Skeletal muscle tissue (tissue), 4 donors: ENCODE data around the gene DNALI1. TPM values are rescaled to one million over a fixed set of nuclear protein-coding genes. Genes with fewer than 3 reads are reported as not detected.
"Not testable (repeated sequence)": the region's sequence is repeated elsewhere in the genome, so short reads cannot be mapped to it uniquely, and the experiment has no call there.

ENCODE experiments used
- H3K27ac ChIP-seq: one replicate; pipeline ENCODE4 v1.7.0; 2013; ENCODE audit warnings: mild to moderate bottlenecking, low read depth, low read length, inconsistent platforms
- H3K27me3 ChIP-seq, 3 donors: one replicate each; pipeline ENCODE4 v1.7.0; 2013; ENCODE audit warnings: low read length in 3 of 3; ENCODE audit not compliant: control insufficient read depth in 3 of 3, insufficient read depth in 3 of 3
- H3K36me3 ChIP-seq, 3 donors: one replicate each; pipeline ENCODE4 v1.7.0; 2013; ENCODE audit warnings: low read length in 3 of 3; ENCODE audit not compliant: control insufficient read depth in 3 of 3, insufficient read depth in 3 of 3
- H3K4me1 ChIP-seq, 3 donors: one replicate each; pipeline ENCODE4 v1.7.0; 2013; ENCODE audit warnings: low read length in 3 of 3, mild to moderate bottlenecking in 3 of 3; ENCODE audit not compliant: control insufficient read depth in 3 of 3, insufficient read depth in 3 of 3
- H3K4me3 ChIP-seq, 3 donors: one replicate each; pipeline ENCODE4 v1.7.0; 2013; ENCODE audit warnings: low read length in 3 of 3
- H3K9ac ChIP-seq, 3 donors: one replicate each; pipeline ENCODE4 v1.7.0; 2013; ENCODE audit warnings: low read length in 3 of 3, mild to moderate bottlenecking in 3 of 3, moderate library complexity in 2 of 3, low read depth in 1 of 3
- H3K9me3 ChIP-seq, 3 donors: one replicate each; pipeline ENCODE4 v1.7.0; 2013; ENCODE audit warnings: low read length in 3 of 3; ENCODE audit not compliant: control insufficient read depth in 3 of 3
- total RNA-seq: library from RNA; depleted of rRNA; stranded (reverse); fragments of >200 nt; gene quantifications from one replicate; pipeline ENCODE4 v1.2.3, GENCODE V29; 2014
- donor health status: Osteomylitis.

The DNALI1 gene
- total RNA-seq, 1 donor from 2014 or later: 1.0 TPM

DNA sequence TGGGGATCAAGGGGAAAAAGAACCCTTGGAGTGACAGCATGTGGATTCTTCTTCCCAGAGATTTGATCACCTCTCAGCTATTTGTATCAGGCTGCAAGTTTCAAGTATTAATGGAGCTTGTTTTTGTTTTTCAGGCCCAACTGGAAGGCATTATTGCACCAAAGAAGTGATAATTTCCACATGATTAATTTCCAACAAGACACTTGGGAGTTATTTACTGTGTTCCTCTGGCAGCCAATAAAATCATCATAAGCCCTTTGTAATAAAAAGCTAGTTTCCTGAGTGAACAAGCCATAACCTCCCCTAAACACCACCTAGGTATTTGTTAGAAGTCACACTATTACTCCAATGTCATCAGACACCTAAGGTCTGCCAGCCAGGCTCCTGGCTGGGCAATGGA, 8.2 kb downstream of the DNALI1 start:
- Histone ChIP-seq H3K27ac (no peak overlapping the region), H3K27me3 (no peaks in the 10 kb centered on the region), H3K9me3 (no peaks in the 10 kb centered on the region), H3K4me1 (no peaks in the 10 kb centered on the region), H3K36me3 (peaks cover 33 to 56% (median 52%) of the 10 kb centered on the region in 3 donors), H3K9ac (no peak overlapping the region), H3K4me3 (no peak overlapping the region)

DNA sequence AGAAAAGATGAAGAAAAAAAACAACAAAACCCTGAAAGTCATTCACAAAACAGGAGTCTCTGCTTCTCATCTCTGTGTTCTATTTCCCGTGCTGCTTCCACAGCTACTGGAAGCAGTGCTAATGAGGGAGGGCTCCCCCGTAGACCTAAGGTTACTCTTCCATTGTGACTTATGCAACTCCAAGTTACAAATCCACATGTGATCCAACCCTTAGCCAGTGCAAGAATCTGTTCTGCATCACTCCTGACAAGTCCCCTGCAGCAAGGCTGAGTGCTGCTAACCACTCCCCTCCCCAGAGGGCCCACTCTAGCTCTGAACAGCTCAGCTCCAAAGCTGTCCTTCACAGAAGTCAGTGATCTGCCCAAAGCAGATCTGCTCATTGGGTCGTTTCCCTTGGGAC, 10.3 kb downstream of the DNALI1 start:
- no peaks in the 10 kb centered on the region for H3K27me3 ChIP-seq
- peaks cover 44 to 68% (median 65%) of the 10 kb centered on the region in 3 donors for H3K36me3 ChIP-seq
- H3K4me3 ChIP-seq: no peak overlapping the region
- H3K9me3 ChIP-seq: no peaks in the 10 kb centered on the region
- H3K9ac ChIP-seq: no peak overlapping the region
- no peak overlapping the region for H3K27ac ChIP-seq
- no peaks in the 10 kb centered on the region for H3K4me1 ChIP-seq

DNA sequence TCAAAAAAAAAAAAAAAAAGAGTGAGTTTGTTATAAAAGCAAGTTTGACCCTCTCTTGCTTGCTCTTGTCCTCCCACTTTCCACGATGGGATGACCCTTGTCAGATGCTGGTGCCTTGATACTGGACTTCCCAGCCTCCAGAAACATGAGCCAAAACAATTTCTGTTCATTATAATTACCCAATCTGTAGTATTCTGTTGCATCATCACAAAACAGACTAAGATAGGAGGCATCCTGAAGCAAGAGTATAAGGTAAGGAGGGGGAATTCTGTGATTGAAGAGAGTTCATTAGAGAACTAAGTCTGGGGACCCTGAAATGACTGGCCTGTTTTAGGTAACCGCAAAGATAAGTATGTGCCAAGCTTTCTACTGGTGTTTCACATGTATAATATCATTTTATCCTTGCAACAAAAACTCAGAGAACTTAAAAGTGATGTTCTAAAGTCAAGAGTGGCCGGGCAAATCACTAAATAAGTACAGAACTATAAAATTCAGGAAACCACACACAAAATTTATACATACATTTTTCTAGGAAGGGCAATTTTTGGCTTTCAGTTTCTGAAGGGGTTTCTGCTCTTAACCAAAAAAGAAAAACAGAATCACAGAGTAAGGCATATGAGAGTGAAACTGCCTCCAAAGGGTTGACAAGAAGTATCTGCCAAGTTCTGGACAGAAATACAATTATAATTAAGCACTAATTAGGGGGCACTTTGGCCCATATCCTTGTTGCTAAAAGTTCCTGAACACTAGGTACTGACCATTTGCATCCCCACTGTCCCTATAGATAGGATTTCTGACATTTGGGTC, 14.0 kb downstream of the DNALI1 start:
- Histone ChIP-seq H3K9me3 (no peaks in the 10 kb centered on the region), H3K27me3 (no peaks in the 10 kb centered on the region), H3K27ac (no peak overlapping the region), H3K9ac (no peak overlapping the region), H3K4me1 (no peaks in the 10 kb centered on the region), H3K36me3 (peaks cover 74 to 88% (median 88%) of the 10 kb centered on the region in 3 donors), H3K4me3 (no peak overlapping the region)

DNA sequence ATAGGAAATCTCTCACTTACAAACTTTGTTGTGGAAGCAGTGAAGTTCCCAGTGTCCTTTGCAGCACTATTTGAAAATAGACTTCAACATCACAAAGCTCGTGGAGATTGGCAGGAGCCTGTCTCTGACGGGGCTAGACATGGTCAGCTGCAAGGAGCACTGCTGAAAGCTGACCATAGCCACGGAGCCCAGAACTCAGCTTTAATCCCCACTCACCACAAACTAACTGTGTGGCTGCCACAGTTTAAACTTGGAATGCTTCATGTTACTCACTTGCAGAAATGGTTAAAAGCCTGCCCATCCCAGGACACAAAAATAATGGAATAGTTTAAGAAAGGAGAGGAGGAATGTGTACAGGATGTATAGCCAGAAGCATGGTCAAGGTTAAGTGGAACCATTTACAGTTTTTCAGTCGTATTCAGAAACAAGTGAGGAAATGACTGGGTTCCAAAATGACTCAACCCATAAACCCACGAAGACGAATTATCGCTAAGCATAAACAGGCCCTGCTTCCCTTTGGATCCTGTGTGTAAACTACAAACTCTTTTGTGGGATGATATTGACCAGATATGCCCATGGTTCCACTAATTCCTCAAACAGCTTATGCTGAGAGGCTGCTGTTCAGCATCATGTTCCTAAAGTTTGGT, 18.2 kb downstream of the DNALI1 start:
- H3K9ac ChIP-seq: no peak overlapping the region
- H3K4me3 ChIP-seq: no peak overlapping the region
- H3K4me1 ChIP-seq: no peaks in the 10 kb centered on the region
- peaks cover 49 to 71% (median 68%) of the 10 kb centered on the region in 3 donors for H3K36me3 ChIP-seq
- no peaks in the 10 kb centered on the region for H3K9me3 ChIP-seq
- no peaks in the 10 kb centered on the region for H3K27me3 ChIP-seq
- no peak overlapping the region for H3K27ac ChIP-seq

DNA sequence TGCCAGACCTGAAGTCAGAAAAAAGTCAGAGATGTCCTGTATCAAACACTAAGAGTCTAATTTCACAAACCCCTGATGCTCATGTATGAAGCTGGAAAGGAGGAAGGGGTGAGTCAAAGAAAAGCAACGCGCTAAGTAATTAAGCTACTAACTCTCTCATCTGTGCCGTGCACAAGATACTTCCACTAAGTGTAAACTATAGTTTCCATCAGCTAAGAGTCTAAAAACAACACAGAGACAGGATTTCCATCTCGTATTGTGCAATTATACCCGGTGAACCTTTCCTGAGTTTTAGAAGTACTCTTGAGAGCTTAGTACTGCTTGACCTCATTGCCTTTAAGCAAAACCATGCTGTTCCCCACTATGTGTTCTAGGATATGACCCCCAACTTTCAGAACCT, 19.0 kb downstream of the DNALI1 start:
- Histone ChIP-seq H3K36me3 (peaks cover 49 to 72% (median 68%) of the 10 kb centered on the region in 3 donors), H3K27ac (no peak overlapping the region), H3K9ac (no peak overlapping the region), H3K4me3 (no peak overlapping the region), H3K4me1 (no peaks in the 10 kb centered on the region), H3K9me3 (no peaks in the 10 kb centered on the region), H3K27me3 (no peaks in the 10 kb centered on the region)

- peaks cover 35 to 53% (median 51%) of the 10 kb centered on the region in 3 donors for H3K36me3 ChIP-seq
Observed at GRCh38 chr1:37584544-37584943, 27.8 kb downstream of the DNALI1 start.

DNA sequence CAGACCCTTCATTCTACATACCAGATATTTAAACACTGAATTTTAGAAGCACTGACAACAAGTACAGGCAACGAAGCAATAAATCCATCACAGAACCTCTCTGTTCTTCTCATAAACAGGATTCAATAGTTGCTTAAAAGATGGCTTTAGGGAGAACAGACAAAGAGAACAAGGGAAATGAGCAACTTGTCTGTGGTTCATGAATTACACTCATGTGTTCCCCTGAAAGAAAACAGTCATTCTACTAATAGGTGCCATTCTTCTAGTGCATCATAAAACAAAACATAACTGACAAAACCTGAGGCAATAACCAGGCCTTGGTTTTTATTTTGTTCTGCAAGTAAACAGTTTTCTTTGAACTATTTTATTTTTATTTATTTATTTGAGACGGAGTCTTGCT, 32.2 kb downstream of the DNALI1 start:
- peaks cover 24 to 60% (median 52%) of the 10 kb centered on the region in 3 donors for H3K36me3 ChIP-seq
- no peak overlapping the region for H3K9ac ChIP-seq
- H3K4me3 ChIP-seq: no peak overlapping the region
- no peaks in the 10 kb centered on the region for H3K27me3 ChIP-seq
- no peaks in the 10 kb centered on the region for H3K9me3 ChIP-seq
- peaks cover 0 to 9% (median 0%) of the 10 kb centered on the region in 3 donors for H3K4me1 ChIP-seq
- no peak overlapping the region for H3K27ac ChIP-seq

More at GRCh38 chr1:37584544-37584943, 27.8 kb downstream of the DNALI1 start:
- not testable (repeated sequence) for H3K27ac ChIP-seq, H3K27me3 ChIP-seq, H3K9me3 ChIP-seq, H3K4me1 ChIP-seq, H3K9ac ChIP-seq, H3K4me3 ChIP-seq

GRCh38 chr1:37593726-37594125, 37.0 kb downstream of the DNALI1 start:
- Histone ChIP-seq H3K9me3 (no peaks in the 10 kb centered on the region), H3K36me3 (peaks cover 12 to 40% (median 36%) of the 10 kb centered on the region in 3 donors), H3K4me3 (no peak overlapping the region), H3K9ac (no peak overlapping the region), H3K4me1 (peaks cover 15 to 32% (median 15%) of the 10 kb centered on the region in 3 donors), H3K27me3 (no peaks in the 10 kb centered on the region), H3K27ac (no peak overlapping the region)

- Histone ChIP-seq H3K9ac (peak within 1 kb of the TSS; percentile 90 to 97 (median 90)), H3K9me3 (no peaks in the 10 kb centered on the region), H3K36me3 (peaks cover 4 to 25% (median 24%) of the 10 kb centered on the region in 3 donors), H3K27me3 (no peaks in the 10 kb centered on the region), H3K4me1 (peaks cover 15 to 32% (median 15%) of the 10 kb centered on the region in 3 donors), H3K4me3 (peak within 1 kb of the TSS; percentile 99 to 100 (median 99)), H3K27ac (peak within 1 kb of the TSS; percentile 93)
Observed at GRCh38 chr1:37595440-37596181, 38.9 kb downstream of the DNALI1 start, which contains the start of gene GNL2. TSS of gene GNL2 (minus strand) at chr1:37595937. CDS start at chr1:37595822, 115 bp downstream.
